Urinary bladder (tissue), 4 donors: ENCODE results near the gene ANXA10. TPM values are rescaled to one million over a fixed set of nuclear protein-coding genes. Genes with fewer than 3 reads are reported as not detected.
"Not testable (repeated sequence)": the region's sequence is repeated elsewhere in the genome, so short reads cannot be mapped to it uniquely, and the experiment has no call there.

Source experiments
- DNase-seq: peaks from one replicate; pipeline ENCODE4 v3.0.0-alpha.2; 2015; ENCODE audit errors: extremely low spot score
- H3K27ac ChIP-seq: one replicate; pipeline ENCODE4 v1.5.1; 2013; ENCODE audit warnings: low read depth, mild to moderate bottlenecking, moderate library complexity
- H3K36me3 ChIP-seq: one replicate; pipeline ENCODE4 v1.6.1; 2013; ENCODE audit warnings: mild to moderate bottlenecking, moderate library complexity; ENCODE audit not compliant: insufficient read depth
- H3K4me1 ChIP-seq: one replicate; pipeline ENCODE4 v1.6.1; 2013; ENCODE audit warnings: mild to moderate bottlenecking, moderate library complexity; ENCODE audit not compliant: insufficient read depth
- H3K4me3 ChIP-seq: one replicate; pipeline ENCODE4 v1.5.1; 2013; ENCODE audit warnings: low read depth, low read length
- whole genome bisulfite sequencing: extraction: QIAGEN DNeasy Blood & Tissue Kit; methylation state at CpG from one replicate; pipeline ENCODE4 v1.1.7; 2013; 5-methylcytosine and 5-hydroxymethylcytosine counted together
- polyA plus RNA-seq: library from polyadenylated mRNA; stranded (reverse); fragments of 200-250 nt; gene quantifications from one replicate; pipeline ENCODE4 v1.2.3, GENCODE V29; 2013
- total RNA-seq: library from RNA; depleted of rRNA; stranded (reverse); fragments of >200 nt; gene quantifications from one replicate; pipeline ENCODE4 v1.2.3, GENCODE V29; 2014
- donor health status: healthy with polysubstance abuse.
- donor health status: healthy.

The ANXA10 gene
- total and polyA plus RNA-seq, 2 donors: 2.1 TPM; not detected in 1

GRCh38 chr4:168096407-168096784, 4.1 kb downstream of the ANXA10 start:
- Histone ChIP-seq H3K36me3 (no peaks in the 10 kb centered on the region), H3K4me1 (no peaks in the 10 kb centered on the region), H3K4me3 (no peak overlapping the region), H3K27ac (no peak overlapping the region)
- DNase-seq: no peak
- WGBS: 82% methylated on average over 1 of the region's 1 CpG

GRCh38 chr4:168097161-168097560, 4.8 kb downstream of the ANXA10 start:
- WGBS: 73% methylated on average over 2 of the region's 2 CpGs
- no peak overlapping the region for H3K27ac ChIP-seq
- no peak for DNase-seq
- no peaks in the 10 kb centered on the region for H3K4me1 ChIP-seq
- no peak overlapping the region for H3K4me3 ChIP-seq
- no peaks in the 10 kb centered on the region for H3K36me3 ChIP-seq

- no peaks in the 10 kb centered on the region for H3K4me1 ChIP-seq
- no peak for DNase-seq
- no peaks in the 10 kb centered on the region for H3K36me3 ChIP-seq
- no peak overlapping the region for H3K27ac ChIP-seq
- 64% methylated on average over 1 of the region's 1 CpG for WGBS
- no peak overlapping the region for H3K4me3 ChIP-seq
Observed at GRCh38 chr4:168098248-168098717, 5.9 kb downstream of the ANXA10 start.

- Histone ChIP-seq H3K4me1 (no peaks in the 10 kb centered on the region), H3K4me3 (no peak overlapping the region), H3K36me3 (no peaks in the 10 kb centered on the region), H3K27ac (no peak overlapping the region)
- DNase-seq: no peak
- 94% methylated on average over 3 of the region's 3 CpGs for WGBS
Observed at GRCh38 chr4:168099195-168099594, 6.9 kb downstream of the ANXA10 start.

- 55% methylated on average over 1 of the region's 1 CpG for WGBS
- Histone ChIP-seq H3K4me3 (no peak overlapping the region), H3K4me1 (no peaks in the 10 kb centered on the region), H3K36me3 (no peaks in the 10 kb centered on the region), H3K27ac (no peak overlapping the region)
- no peak for DNase-seq
Observed at GRCh38 chr4:168101026-168101425, 8.7 kb downstream of the ANXA10 start.

- H3K4me1 ChIP-seq: no peaks in the 10 kb centered on the region
- 92% methylated on average over 3 of the region's 3 CpGs for WGBS
- DNase-seq: no peak
- H3K36me3 ChIP-seq: no peaks in the 10 kb centered on the region
- H3K4me3 ChIP-seq: no peak overlapping the region
- H3K27ac ChIP-seq: no peak overlapping the region
Observed at GRCh38 chr4:168102403-168102802, 10.1 kb downstream of the ANXA10 start.

GRCh38 chr4:168109527-168109926, 17.2 kb downstream of the ANXA10 start:
- no peak for DNase-seq
- H3K36me3 ChIP-seq: no peaks in the 10 kb centered on the region
- H3K4me3 ChIP-seq: no peak overlapping the region
- no peaks in the 10 kb centered on the region for H3K4me1 ChIP-seq
- H3K27ac ChIP-seq: no peak overlapping the region

GRCh38 chr4:168113059-168113458, 20.7 kb downstream of the ANXA10 start:
- not testable (repeated sequence) for DNase-seq, H3K27ac ChIP-seq, H3K4me1 ChIP-seq, H3K36me3 ChIP-seq, H3K4me3 ChIP-seq
- 76% methylated on average over 1 of the region's 1 CpG for WGBS

GRCh38 chr4:168118116-168118655, 25.8 kb downstream of the ANXA10 start:
- Histone ChIP-seq H3K4me1 (no peaks in the 10 kb centered on the region), H3K4me3 (no peak overlapping the region), H3K36me3 (no peaks in the 10 kb centered on the region), H3K27ac (no peak overlapping the region)
- WGBS: 88% methylated on average over 1 of the region's 1 CpG
- no peak for DNase-seq

GRCh38 chr4:168119100-168119499, 26.8 kb downstream of the ANXA10 start:
- Histone ChIP-seq H3K4me1 (no peaks in the 10 kb centered on the region), H3K36me3 (no peaks in the 10 kb centered on the region), H3K4me3 (no peak overlapping the region), H3K27ac (no peak overlapping the region)
- no peak for DNase-seq
- 24% methylated on average over 1 of the region's 1 CpG for WGBS

GRCh38 chr4:168119890-168120289, 27.6 kb downstream of the ANXA10 start:
- DNase-seq: no peak
- H3K27ac ChIP-seq: no peak overlapping the region
- no peaks in the 10 kb centered on the region for H3K36me3 ChIP-seq
- no peak overlapping the region for H3K4me3 ChIP-seq
- H3K4me1 ChIP-seq: no peaks in the 10 kb centered on the region
- 55% methylated on average over 3 of the region's 3 CpGs for WGBS

GRCh38 chr4:168120811-168121210, 28.5 kb downstream of the ANXA10 start:
- DNase-seq: no peak
- no peaks in the 10 kb centered on the region for H3K4me1 ChIP-seq
- WGBS: 53% methylated on average over 1 of the region's 1 CpG
- H3K36me3 ChIP-seq: no peaks in the 10 kb centered on the region
- H3K4me3 ChIP-seq: no peak overlapping the region
- H3K27ac ChIP-seq: no peak overlapping the region

GRCh38 chr4:168124008-168124641, 31.8 kb downstream of the ANXA10 start:
- no peak overlapping the region for H3K4me3 ChIP-seq
- no peaks in the 10 kb centered on the region for H3K36me3 ChIP-seq
- 85% methylated on average over 5 of the region's 5 CpGs for WGBS
- no peak overlapping the region for H3K27ac ChIP-seq
- no peaks in the 10 kb centered on the region for H3K4me1 ChIP-seq
- no peak for DNase-seq

- WGBS: 76% methylated on average over 2 of the region's 2 CpGs
- DNase-seq: no peak
- Histone ChIP-seq H3K36me3 (no peaks in the 10 kb centered on the region), H3K27ac (no peak overlapping the region), H3K4me3 (no peak overlapping the region), H3K4me1 (no peaks in the 10 kb centered on the region)
Observed at GRCh38 chr4:168126952-168127351, 34.6 kb downstream of the ANXA10 start.

- Histone ChIP-seq H3K4me1 (no peaks in the 10 kb centered on the region), H3K27ac (no peak overlapping the region), H3K36me3 (no peaks in the 10 kb centered on the region), H3K4me3 (no peak overlapping the region)
- no peak for DNase-seq
Observed at GRCh38 chr4:168128601-168129000, 36.3 kb downstream of the ANXA10 start.
